NCI-H2227 treated with DMSO at 0.1 percent for 48 hours (cell line): ENCODE data around the gene NPTX2.
A peak's percentile ranks its signal among the peaks of the same experiment; 100 is the strongest.

ENCODE experiments used
- DNase-seq: peaks from one replicate; lab custom pipeline; 2025; lab: John Stamatoyannopoulos, UW

The NPTX2 gene

DNA sequence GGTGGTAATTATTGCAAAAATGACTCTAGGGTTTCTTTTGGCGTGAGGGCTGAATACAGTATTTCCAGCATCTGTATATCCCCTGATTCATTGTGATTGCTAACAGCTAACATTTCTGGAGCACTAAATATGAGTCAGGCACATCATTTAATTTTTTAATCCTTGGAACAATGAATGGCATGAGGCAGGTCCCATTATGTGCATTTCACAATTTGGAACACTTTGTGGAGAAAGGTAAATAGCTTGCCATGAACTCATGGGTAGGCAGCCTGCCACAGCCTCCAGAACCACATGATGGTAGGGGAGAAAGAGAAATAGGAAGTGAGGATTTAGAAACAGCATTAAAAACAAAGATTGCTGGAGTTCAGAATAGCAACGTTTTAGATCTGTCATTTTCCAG is 1.7 kb downstream of the NPTX2 start:
- DNase-seq, result no peak

DNA sequence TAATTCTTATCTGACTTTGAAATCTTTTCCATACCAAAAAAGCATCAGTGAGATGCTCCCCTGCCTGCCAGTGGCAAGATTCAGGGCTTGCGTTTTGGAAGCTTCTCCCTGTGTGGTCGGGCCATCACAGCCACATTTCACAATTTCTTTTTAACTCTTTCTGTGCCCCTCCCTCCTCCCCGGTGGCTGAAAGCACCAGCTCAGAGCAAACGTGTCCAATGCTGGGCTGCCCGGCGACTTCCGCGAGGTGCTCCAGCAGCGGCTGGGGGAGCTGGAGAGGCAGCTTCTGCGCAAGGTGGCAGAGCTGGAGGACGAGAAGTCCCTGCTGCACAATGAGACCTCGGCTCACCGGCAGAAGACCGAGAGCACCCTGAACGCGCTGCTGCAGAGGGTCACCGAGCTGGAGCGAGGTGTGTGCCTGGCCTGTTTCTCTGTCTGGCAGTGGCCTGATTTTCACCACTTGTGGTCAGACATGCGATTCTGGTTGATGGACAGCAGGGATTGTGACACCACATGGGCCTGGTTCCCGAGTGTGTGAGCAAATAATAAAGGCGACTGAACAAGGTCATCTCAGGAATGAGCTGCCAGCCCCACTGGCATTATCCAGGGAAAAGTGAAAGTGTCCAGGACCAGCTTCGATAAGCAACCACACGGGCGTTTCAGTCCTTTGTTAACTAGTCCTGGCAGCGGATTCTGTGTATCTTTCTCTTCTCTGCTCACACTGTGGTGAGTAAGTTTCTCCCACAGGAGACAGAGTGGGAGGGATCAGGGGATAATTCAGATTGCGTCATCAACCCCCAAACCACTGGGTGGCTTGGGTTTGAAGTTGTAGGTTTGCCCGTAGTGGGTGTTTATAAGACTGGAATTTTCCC is 2.6 kb downstream of the NPTX2 start:
- DNase-seq, result peak; percentile 22

DNA sequence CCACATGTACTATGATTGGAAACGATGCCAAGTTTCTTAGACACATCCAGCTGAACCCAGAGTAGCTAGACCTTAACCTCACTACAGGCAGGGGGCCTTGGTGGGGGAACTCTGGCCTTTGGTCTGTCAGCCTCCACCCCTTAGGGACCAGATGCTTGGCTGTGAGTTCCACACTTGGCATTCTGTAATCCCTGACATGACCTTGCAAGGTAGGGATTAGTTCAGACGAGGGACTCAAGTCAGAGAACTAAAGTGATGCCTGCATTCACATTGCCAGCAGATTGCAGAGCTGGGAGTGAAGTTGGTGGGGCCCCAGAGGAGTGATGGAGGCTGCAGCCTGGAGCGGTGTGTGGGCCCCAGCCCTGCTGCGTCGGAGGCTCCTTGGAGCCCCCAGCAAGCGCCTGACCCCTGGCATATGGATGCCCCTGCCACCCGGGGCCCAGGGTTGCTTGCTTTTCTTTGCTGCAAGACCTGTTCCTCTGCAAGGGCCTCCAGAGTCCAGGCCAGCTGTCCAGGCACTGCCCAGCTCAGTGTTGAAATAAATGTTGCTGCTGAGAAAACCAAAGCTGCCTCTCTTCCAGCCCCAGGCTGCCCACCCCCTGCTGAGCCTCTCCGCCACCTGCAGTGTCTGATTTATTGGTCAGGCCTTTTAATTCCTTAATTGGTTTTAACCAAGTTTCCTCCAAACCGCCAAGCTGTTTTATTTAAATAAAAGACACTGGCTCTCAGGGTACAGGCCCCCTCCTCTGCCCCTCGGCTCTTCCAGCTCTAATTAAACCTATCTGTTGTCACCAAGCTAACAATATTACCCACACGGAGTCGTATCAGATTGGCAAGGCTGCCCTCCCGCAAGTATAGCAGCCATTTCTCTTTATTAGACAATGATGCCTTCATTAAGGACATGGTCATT is 4.7 kb downstream of the NPTX2 start:
- DNase-seq, result no peak

DNA sequence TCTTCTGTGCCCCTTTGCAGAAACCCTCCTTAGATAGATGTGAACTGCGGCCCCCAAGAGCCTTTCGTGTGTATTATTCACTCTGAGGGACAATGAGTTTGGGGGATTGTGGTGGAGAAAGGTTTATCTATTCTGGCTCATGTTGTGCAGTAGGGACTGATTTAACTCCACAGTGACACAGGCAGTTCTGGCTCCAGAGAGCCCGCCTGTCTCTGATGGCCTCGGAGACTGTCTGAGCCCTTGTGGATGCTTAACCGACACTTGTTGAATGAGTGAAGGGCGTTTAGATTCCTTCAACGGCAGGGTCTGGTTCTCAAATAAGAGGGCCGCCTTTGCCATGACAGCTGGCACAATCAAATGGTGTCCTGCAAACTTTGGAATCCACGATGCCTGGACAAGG is 5.8 kb downstream of the NPTX2 start:
- no peak for DNase-seq

DNA sequence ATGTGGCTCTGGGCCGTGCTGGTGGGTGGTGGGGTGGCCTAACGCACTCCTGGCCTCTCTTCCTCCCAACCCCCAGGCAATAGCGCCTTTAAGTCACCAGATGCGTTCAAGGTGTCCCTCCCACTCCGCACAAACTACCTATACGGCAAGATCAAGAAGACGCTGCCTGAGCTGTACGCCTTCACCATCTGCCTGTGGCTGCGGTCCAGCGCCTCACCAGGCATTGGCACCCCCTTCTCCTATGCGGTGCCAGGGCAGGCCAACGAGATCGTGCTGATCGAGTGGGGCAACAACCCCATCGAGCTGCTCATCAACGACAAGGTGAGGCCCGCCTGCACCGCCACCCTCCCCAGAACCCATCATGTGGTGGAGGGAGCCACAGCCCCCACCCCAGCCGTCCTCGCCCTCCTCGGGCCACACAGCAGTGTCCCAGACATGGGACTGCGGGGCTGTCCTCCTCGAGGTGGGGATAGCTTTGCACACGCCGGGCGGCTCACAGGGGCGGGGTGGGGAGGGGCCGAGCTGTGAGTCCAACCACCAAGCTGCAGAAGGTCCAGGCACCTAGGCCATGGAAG is 7.8 kb downstream of the NPTX2 start:
- no peak for DNase-seq

DNA sequence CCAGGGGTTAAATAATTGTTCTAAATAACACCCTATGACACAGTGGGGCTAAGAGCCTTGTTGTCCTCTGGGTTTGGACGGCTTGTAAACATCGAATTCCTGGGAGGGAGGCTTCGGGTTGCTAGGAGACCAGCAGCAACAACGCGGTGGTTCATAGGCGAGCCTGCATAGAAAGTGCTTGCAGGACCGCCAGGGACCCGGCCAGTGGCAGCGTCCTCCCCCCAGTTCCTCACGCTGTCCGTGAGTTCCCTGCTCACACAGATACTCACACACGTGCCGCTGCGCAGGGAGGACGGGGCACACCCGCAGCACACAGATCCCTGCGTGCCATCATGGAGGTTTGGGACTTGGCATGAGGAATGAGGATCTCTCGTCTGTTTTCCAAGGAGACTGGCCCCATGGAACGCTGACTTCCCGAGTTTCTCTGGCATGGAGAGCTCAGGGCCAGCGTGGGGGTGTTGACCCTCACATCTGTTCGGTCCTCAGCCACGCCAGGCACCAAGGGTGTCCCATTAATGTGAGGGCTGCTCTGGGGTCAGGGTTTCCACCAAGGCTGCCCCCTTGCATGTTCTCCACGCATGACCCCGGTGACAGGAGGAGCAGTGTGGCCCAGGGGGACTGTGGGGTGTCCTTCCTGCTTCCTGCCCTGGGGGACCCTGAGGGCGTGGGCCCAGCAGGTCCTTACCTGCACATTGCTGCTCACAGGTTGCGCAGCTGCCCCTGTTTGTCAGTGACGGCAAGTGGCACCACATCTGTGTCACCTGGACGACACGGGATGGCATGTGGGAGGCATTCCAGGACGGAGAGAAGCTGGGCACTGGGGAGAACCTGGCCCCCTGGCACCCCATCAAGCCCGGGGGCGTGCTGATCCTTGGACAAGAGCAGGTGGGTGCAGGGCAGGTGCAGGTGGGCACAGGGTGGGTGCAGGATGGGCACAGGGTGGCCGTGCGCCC is 9.7 kb downstream of the NPTX2 start:
- peak; percentile 96 for DNase-seq

DNA sequence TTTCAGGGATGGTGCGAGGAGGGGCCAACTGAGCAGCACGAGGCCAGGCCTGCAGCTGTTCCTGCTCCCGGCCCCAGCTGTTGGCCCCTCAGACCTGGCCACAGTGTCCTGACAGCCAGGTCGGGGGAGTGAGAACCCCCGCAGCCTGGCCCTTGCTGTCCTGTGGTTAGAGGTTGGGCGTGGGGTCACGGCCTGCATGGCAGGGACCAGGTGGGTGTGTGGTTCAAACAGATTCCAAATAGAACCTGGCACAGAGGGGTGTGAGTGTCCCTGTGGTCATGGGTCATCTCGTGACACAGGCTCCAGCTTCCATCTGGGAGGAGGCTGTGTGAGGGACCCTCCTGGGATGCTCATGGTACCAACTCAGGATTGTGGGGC is 10.3 kb downstream of the NPTX2 start:
- no peak for DNase-seq

DNA sequence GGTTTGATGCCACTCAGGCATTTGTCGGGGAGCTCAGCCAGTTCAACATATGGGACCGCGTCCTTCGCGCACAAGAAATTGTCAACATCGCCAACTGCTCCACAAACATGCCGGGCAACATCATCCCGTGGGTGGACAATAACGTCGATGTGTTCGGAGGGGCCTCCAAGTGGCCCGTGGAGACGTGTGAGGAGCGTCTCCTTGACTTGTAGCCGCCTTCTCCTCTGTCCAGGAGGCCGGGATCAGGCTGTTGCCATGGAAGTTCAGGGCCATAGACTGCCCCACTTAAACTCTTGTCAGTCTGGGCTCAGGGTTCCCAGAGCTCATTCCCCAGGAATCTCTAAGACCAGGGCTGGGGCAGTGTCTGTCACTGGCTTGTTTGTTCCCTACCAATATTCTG is 11.3 kb downstream of the NPTX2 start:
- DNase-seq, result no peak

DNA sequence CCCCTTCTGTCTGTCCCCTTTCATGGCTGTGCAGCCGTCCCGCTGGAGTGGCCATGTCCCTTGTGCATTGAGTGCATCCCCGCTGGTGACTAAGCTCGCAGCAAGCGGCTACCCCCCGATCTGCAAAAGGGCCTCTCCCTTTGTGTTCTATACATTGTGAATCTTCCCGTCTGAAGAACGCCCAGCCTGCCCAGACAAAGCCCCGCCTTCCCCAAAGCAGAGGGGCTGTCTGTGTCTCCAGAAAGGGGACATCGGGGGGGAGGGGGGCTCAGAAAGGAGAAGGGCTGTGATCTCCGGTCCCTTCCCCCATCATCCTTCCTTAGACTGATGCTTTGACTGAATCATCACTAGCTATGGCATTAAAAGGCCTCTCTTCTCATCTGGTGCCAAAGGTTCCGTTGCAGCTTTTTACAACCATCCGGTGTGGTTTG is 11.9 kb downstream of the NPTX2 start:
- DNase-seq, result peak; percentile 77

DNA sequence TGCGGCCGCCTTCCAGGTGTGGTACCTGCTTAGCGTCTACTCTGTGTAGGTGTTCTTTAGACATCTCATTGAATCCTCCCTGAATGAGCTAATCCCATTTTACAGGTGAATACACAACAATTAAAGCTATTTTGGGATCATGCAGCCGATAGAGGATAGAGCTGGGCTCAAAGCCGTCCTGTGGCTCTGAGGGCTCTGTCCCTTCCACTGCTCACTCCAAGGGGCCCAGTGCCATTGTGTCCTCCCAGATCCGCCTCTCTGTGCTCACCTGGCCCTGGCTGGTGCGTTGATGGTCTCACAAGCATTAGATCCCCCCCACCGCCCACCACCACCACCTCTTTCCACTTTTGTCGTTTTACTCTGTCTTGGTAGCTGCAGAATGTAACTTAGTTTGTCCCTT is 13.1 kb downstream of the NPTX2 start:
- no peak for DNase-seq

DNA sequence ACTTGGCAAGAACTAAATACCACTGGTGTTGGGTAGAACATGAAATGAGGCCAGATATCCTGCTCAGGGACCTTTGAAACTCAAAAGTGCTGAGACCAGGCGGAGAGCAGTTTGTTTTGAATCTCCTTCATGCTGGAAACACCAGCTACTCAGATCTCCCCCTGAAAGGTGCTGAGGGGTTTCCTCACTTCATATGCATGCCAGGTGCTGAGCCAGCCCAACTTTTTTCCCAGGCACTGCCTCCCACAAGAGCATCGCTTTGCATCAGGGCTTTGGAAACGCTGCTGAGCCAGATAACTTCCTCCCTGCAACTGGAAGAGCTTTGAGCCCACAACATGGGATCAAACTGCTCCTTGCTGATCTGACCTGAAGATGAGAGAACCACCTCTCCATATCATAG is 13.7 kb downstream of the NPTX2 start:
- no peak for DNase-seq

DNA sequence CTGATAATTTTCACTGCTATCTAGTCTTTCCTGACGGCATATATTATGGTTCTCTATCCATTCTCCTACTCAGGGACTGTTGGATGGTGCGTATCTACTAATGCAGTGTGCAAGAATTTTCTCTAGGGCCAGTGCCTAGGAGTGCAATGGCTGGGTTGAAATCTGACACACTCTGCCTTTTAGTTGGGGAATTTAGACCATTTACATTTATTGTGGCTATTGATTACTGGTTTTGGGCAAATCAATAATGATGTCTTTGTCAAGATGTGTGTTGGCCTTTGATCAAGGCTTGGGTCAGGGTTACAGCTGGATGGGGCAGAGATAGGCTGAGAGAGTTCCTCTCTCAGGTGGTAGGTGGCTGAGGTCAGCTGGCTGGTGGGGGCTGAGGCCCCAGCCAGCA is 21.8 kb downstream of the NPTX2 start:
- no peak for DNase-seq

DNA sequence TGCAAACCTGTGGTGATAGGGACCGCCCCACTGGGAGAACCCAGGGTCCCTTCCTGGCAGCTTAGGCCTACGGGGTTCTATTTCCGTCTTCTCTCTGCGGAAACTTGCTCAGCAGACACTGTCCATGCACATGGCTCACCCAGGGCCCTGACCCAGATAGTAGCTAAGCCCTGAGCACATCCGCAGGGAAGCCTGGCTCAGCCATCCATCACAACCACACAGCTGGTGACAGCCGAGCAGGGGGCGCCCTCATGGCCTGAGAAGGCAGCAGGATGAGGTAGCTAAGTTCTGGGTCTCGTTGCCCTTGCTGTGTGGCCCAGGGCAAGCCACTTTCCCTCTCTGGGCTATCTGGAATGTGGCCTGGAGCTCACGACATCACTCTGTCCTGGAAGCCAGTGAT is 23.3 kb downstream of the NPTX2 start:
- DNase-seq, result no peak

DNA sequence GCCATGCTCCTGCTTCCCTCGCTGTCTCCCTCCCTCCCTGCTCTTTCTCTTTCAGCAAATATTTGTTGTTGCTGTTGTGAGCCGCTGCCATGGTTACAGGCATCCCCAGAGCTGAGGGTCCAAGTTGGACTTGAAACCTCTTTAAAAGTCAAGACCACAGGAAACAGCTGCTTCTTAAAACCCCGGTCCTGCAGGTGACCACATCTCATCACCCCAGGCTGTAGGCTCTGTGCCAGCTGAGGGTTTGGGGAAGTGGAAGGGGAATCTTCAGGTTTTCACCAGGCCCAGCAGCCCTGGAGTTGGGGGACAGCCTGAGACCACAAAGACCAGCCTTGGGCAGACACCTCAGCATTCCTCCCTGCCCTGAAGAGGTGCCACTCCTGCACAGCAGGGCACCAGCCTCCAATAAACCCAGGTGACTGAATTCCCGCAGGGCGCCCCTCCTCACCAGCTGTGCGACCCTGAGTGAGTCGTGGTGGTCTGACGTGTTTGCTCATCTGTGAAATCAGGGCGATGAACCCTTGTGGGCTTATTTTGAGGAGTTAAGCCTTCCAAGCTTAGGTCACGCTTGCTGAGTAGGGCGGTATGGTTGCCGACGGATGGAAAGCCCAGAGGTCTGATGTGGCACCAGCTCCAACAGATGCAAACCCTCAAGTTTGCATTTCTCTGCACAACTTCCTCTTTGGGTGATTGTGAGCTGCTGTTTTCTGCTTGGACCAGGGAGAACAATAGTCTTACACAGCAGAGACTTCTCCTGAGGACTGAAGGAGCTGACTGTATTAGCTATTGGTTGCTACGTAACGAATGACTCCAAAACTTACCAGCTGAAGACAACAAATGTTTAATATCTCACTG is 24.8 kb downstream of the NPTX2 start:
- peak; percentile 15 for DNase-seq

DNA sequence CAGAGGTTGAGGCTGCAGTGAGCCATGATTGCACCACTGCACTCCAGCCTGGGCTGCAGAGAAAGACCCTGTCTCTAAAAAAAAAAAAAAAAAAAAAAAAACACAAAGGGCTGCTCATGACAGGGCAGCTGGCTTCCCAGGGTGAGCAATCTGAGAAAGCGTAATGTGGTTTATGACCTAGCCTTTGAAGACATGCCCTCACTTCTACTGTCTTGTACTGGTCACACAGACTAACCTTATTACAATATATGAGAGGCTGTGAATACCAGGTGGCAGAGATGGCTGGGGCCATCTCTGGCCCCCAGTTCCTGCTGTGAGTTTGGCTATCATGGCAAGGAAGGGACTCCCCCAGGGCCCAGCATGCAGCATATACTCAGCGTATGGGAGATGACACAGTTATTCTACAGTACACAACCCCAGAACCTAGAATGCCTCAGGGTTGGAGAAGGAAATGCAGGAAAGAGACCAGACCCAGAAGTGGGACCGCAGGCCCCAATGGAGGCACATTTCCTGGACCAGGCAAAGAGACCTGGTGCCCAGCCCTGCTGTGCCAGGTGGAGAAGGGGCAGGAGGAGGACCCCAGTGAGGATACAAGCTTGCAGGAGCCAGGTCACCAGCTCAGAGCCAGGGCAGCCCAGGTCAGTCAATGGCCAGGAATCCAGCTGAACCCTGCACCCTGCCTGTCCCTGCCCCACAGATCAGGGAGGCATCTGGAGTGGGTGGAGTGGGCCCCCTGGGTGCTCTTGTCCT is 26.3 kb downstream of the NPTX2 start:
- no peak for DNase-seq

DNA sequence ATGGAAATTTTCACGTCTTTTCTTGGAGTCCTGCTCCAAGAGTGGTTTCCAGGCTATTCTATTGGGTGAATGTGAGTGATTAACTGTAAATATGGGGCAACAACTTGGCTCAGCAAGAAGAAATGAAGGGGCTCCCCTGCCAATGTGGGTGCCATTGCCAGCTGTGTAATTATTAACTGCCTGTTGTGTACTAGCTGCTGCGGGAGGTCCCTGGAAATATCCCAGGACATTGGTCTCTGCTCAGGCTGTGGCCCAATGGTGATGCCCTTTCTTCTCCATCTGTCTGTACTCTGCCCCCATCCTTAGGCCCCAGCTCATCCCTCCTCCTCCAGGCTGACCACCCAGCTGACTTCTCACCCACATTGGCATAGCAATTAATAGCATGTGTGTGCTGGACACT is 29.4 kb downstream of the NPTX2 start:
- DNase-seq, result no peak

DNA sequence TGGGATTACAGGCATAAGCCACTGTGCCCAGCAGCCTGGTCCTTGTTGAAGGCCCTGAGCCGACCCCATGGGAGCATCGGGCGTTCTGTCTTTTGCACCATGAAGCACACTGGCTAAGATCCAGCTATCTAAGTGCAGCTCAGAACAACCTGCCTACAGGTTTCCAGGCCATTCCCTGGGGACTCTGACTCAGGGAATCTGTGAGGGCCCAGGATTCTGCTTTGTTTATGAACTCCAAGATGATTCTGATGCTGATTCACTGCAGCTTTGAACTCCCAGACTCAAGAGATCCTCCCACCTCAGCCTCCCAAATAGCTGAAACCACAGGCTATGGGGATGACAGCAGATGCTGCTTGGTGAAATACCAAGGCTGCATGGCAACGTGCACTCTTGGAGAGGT is 30.2 kb downstream of the NPTX2 start:
- no peak for DNase-seq

DNA sequence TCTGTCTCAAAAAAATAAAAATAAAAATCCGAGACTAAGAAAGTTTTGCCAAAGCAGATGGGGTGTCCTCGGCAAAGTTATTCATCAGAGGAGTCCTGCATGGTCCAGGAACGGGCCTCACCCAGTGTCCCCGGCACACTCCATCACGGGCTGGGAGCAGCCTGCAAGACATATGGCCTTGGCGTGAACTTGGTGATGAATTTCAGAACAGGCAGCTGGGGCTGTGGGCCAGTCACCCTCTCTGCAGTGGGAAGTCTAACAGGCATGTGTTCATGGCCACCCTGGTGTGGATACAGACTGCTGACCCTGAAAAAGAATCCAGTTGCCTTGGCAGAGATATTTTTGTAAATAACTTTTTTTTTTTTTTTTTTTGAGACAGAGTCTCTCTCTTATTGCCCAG is 34.7 kb downstream of the NPTX2 start:
- no peak for DNase-seq

DNA sequence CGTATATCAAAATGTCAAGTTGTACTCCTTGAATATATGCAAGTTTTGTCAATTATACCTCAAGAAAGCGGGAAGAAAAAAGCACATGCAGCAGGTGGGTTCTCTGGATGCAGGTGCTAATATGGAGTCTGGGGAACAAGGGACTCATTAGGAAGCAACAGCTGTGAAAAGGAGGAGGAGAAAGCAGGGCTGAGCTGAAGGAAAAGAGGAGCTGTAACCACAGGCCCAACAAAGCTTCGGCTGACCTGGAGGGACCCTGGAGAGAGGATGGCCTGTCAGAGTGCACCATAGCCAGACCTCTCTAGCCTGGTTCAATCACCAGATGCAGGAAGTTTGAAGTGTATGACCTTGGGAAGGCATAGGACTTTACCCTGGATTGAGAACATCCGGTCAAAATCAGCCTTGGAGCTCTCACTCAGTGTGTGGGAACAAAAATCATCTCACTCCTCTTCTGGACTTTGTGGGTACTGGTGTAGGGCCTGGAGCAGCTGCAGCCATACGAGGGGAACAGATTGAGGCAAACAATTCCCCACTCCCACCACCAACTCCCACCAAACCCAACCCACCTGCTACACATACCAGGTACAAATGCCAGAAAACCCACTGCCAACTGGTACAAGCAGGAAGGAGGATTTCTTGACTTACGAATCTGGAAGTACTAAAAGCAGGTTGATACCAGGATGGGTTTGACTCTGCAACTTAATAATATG is 36.7 kb downstream of the NPTX2 start:
- DNase-seq, result no peak
